CD4-positive, alpha-beta T cell treated with Interleukin-10 for 1 hour (primary cell): ENCODE results near the gene MOB3A.
A peak's percentile ranks its signal among the peaks of the same experiment; 100 is the strongest.
"Not testable (repeated sequence)": the region's sequence is repeated elsewhere in the genome, so short reads cannot be mapped to it uniquely, and the experiment has no call there.

Source experiments
- DNase-seq: peaks from one replicate; pipeline ENCODE4 v3.0.0-alpha.2; 2020

The MOB3A gene

DNA sequence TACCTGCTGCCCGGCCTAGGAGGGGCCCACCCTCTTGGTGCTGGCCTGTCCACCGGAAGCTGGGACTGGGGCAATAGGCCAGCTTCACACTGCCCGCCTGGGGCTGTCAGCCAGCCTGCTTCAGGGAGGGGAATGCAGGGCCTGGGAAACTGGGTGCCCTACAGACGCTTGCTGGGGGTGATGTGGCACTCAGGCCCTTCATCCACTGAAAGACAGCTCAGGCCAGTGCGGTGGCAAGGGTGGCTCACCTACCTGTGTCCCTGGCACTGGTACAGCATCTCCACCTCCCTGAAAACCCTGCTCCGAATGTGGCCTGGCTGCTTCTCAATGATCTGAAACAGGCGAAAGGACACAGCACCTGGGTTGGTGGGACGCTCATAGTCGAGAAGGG lies 52.9 kb downstream of the MOB3A start:
- DNase-seq, result no peak

DNA sequence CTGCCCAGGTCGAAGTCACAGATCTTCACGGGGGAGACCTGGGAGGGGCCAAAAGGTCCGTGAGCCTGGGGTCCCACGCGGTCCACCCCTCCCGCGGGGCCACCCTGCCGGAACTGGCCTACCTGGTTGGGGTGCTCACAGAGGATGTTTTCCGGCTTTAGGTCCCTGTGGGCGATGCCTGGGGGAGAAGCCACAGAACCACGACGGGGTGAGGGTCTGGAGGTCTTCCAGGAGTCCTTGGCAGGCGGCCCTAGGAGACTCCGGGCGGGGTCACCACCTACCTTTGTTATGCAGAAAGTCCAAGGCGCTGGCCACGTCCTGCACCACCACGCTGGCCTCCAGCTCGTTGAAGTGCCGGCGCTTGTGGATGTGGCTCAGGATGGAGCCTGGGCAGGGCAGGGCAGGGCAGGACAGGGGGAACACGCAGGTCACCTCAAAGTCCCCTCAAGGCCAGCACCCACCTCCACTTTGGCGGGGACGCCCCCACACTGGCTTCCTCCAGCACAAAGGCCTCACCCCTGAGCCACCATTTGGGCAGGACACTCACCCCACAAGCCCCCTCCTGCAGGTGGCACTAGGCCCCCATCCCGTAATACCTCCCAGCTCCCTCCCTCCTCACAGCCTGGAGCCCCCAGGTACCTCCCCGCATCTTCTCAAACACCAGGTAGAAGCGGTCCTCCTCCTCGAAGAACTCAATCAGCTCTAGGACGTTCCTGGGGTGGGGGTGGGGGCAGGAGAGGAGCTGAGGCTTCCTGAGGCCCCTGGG lies 53.5 kb downstream of the MOB3A start:
- DNase-seq, result no peak

DNA sequence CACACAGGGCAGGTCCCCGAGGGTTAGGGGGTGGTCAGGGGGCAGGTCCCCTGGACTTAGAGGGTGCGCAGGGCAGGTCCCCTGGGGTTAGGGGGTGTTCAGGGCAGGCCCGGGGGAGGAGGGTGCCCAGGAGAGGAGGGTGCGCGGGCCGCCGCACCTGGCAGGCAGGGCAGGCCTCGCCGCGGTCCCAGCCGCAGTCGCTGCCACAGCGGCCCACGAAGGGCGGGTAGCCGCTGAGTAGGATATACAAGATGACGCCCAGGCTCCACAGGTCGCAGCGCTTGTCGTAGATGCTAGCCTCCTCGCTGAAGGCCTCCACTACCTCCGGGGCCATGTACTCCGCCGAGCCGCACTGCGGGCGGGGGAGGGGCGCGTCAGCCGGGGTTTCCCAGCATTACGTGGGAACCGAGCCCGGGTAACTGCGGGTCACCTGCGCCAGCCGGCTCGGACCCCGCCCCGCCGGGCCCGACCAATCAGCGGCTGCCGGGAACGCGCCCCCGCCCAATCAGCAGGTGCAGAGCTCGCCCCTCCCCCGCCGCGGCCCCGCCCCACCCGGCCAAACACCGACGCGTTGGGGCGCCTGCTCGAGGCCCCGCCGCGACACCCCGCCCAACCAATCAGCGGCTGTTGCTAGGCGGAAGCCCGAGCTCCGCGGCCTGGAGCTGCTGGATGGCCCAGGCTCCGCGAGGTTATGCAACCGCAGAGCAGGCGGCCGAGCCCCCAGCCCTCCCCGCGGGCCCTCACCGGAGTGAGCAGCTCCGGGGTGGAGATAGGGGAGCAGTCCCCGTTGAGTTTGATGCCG lies 54.2 kb downstream of the MOB3A start:
- DNase-seq, result peak; percentile 100

DNA sequence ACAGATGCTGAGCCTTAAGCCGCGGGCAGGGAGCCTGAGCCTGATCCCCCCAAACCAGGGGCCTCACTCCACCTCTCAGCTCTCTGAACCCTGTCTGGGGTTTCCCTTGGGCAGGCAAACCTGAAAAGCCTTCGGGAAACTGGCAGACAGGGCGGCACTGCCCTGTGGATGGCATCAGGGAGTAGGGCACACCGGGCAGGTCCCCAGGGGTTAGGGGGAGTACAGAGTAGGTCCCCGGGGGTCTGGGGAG lies 54.8 kb downstream of the MOB3A start:
- no peak for DNase-seq

DNA sequence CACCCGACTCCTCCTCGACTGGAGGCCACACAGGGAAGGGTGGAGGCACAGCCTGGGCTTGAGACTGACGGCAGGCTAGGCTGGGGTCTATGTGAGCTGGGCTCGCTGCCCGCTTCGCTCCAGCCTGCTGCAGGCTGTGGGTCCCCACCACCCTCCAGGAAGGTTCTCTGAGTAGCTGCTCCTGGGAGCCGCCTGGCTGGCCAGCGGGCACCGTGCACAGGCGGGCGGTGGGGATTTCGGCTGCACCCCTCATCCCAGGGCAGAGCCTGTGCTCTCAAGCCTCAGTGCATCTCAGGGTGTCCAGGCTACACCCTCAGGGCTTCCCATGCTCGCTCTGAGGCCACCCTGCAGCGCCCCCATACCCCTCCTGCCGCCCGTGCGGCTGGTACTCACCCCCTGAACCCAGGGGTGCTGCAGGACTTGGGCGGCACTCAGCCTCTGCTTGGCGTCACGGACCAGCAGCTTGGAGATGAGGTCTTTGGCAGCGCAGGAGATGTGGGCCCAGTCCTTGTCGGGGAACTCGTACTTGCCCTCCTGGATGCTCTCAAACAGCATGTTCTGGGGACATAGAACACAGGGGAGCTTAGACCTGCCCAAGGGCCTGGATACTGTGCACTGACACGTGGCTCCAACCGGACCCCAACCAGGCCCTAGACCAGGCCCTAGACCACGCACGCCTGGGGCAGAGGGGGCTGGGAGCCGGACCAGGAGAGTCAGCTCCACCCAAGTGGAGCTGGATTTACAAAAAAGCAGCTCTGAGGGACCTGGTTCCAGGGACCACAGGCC lies 55.3 kb downstream of the MOB3A start:
- DNase-seq, result no peak

DNA sequence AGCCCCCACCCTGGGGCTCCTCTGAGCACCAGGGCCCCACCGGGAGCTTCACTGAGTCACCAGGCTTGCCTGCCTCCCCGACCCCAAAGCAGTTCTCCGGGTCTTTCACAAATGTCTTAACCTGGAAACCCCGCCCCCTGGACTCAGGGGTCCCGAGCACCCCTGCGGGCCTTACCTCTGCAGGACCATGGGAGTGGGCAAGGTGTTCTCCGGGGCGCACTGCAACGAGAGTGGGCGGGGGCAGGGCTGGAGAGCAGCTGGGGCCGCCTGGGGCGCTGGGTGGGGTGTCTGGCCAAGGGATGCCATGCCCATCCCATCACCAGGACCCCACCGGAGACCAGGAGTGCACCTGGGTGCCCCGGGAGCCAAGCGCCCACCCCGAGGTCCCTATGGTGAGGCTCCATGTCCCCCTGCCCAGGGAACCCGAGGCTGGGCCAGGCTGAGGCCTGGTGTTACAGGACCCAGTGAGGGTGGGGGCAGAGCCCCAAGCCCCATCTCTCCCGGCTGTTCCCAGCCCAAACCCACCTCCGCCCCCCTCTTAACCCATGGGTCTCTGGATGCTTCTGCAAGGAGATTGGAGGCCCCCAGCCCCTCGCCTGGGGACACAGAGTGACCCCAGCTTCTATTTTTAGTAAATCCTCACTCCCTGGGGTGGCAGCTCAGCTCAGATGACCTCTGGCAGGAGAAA lies 56.0 kb downstream of the MOB3A start:
- no peak for DNase-seq

DNA sequence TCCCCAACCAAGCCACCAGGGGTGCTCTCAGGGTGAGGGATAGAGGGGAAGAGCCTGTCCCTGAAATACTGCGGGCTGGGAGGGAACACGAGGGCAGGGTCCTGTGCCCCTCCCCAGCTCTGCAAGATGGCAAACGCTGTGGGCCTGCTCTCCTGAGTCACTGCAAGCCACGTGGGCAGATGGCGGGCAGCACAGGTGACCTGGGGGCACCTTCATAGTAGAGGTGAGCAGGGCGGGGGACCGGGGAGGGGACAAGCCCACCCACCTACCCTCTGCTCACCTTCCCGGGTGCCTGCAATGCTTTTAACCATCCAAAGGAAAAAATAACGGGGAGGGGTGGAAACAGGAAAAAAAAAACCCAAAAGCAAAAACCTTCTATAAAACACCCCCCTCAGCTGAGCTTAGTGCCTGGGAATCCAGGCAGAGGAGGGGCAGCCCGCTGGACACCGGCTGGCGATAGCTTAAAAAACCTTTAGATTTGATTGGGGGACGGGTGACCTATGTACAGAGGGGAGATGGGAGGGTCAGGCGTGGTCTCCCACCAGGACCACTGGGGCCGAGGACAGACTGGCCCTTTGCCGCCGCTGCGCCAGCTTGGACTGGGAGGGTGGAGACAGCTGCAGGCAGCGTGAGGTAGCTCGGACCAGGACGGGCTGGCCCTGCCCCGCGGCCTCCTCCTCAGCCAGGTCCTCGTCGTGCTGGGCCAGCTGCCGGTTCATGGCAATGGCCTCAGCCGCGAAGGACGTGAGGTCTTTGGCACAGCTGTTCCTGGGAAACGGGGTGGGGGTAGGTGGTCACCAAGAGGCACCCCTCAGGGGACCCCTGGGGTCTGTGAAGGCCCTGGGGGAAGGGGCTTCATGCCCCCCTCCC lies 56.8 kb downstream of the MOB3A start:
- DNase-seq, result no peak

DNA sequence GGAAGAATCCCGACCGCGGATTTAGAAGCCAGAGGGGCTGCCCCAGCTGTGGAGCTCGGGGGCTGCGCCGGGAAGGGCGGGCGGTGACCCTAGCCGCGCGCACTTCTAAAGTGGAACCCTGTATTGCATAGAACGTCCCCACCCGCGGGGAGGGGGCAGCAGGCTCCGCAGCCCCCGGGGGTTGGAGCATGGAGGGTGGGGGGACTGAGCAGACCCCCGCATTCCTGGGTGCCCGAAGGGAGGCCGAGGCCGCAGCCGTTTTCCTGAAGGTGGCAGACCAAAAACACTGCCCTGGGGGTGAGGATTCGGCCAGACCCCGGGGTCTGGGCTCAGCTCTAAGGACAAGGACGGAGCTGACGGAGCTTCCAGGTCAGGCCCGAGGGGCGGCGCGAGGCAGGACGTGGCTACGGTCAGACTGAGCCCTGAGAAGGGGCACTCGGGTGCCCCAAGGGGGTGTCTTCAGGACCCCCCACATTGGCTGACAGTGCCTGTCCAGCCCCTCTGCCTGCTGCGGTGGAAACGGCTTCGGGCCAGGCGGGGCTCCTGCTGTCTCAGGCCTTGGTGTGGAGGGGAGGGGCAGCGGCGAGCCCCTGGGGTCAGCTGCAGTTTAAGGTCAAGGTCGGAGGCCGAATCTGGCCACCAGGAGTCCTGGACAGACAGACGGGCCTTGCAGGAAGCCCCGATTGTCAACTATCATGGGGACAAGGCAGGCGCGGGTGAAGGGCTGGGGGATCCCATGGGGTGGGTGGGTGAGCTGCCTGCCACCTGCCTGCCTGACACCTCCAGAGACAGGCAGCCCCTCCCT lies 57.6 kb downstream of the MOB3A start:
- DNase-seq, result no peak

DNA sequence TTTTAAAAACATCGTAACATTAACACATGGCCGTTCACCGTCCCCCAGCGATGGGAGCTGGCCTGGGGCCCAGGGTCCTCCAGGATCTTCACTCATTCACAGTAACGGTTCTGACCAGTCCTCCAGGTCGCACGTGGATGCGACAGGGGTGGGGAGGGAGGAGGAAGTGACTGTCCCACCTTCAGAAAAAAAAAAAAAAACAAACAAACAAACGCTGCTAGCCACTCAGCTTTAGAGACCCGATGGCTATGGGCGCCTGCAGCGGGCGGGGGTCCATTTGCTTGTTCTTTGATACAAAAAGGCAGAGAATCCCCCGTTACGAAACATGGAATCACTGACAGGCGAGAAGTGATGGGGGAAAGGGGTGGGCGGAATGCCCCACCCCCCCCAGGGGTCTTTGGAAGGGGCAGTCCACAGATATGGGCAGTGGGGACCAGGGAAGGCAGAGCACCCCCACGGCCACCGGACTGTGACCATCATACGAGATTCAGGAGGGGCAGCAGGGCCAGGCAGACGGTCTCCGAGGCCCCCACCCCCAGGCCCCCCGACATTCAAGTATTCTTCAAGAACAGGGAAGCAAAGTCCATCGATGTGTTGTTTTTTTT lies 58.4 kb downstream of the MOB3A start:
- DNase-seq, result no peak

DNA sequence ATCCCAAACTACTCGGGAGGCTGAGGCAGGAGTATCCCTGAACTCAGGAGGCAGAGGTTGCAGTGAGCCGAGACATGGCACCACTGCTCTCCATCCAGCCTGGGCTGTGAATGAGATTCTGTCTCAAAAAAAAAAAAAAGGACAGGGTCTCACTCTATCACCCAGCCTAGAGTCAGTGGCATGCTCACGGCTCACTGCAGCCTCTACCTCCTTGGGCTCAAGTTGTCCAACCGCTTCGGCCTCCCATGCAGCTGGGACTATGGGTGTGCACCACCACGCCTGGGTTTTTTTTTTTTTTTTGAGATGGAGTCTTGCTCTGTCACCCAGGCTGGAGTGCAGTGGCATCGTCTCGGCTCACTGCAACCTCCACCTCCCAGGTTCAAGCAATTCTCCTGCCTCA lies 59.7 kb downstream of the MOB3A start:
- DNase-seq, result no peak

DNA sequence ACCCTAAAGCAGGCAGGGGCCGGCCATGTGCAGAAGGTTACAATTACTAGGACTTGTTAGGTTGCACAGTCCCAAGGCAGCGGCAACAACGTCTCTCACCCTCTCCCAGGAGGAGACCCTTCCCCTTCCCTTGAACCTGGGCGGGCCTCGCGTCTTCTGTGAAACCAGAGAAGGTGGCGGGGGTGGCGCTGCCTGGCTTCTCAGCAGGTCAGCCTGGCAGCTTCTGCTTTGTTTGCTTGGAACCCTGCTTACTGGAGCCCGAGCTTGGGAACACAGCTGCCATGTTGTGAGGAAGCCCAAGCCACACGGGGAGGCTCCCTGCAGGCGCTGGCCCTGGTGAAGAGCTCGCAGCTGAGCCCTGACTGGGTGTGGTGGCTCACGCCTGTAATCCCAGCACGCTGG lies 60.5 kb downstream of the MOB3A start:
- DNase-seq, result no peak

DNA sequence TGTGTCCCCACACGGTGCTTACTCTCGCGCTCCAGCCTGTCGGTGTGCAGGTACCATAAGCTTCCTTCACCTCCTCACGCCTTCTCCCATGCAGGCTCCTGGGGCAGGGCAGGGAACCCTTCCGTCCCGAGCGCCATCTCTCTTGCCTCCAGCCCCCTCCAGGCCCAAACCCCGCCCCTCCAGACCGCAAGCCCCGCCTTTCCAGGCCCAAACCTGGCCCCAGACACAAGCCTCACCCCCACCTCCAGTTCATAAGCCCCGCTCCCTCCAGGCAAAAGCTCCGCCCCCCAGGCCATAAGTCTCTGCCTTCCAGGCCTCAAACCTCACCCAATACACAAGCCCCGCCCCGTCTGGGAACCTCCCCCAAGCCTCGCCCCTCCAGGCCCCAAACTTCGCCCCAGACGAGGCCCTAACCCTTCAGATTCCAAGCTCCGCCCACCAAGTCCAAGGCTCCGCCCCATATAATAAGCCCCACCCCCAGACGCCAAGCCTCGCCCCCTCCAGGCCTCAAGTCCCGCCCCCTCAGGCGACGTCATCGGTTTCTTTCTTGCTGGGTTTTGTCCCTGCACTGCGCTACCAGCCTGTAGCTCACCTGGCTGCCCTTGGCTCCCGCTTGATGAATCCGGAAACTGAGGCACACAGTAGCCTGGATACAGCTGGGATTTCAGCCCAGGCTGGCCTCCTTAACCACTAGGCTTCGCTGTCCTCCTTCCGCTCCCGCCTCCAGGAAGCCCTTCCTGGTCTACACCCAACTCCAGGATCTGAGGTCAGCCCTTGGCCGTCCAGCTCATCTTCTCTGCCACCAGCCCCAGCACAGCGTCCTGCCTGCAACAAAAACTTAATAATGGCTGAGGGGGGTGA lies 61.2 kb downstream of the MOB3A start:
- peak; percentile 76 for DNase-seq

DNA sequence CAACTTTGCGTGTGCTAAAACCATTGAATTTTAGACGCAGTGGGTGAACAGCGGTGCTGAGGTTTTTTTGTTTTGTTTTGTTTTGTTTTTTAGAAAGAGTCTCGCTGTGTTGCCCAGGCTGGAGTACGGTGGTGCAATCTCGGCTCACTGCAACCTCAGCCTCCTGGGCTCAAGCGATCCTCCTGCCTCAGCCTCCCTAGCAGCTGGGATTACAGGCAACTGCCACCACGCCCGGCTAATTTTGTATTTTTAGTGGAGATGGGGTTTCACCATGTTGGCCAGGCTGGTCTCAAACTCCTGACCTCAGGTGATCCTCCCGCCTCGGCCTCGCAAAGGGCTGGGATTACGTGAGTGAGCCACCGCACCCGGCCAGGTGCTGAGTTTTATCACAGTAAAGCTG lies 61.9 kb downstream of the MOB3A start:
- DNase-seq, result not testable (repeated sequence)

DNA sequence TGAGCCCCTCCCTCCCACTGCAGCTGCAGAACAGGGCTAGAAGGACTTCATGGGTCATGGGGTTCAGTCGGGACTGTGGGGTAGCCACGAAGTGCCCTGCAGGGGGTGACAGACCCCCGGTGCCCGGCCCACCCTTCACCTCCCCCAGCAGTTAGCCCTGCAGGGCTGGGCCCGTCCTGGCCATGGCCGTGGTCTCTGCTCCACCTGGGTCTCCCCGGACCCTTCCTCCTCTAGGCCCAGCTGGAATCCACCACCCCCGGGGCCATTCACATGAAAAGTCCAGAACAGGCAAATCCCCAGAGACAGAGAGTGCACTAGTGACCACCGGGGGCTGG lies 62.3 kb downstream of the MOB3A start:
- no peak for DNase-seq

DNA sequence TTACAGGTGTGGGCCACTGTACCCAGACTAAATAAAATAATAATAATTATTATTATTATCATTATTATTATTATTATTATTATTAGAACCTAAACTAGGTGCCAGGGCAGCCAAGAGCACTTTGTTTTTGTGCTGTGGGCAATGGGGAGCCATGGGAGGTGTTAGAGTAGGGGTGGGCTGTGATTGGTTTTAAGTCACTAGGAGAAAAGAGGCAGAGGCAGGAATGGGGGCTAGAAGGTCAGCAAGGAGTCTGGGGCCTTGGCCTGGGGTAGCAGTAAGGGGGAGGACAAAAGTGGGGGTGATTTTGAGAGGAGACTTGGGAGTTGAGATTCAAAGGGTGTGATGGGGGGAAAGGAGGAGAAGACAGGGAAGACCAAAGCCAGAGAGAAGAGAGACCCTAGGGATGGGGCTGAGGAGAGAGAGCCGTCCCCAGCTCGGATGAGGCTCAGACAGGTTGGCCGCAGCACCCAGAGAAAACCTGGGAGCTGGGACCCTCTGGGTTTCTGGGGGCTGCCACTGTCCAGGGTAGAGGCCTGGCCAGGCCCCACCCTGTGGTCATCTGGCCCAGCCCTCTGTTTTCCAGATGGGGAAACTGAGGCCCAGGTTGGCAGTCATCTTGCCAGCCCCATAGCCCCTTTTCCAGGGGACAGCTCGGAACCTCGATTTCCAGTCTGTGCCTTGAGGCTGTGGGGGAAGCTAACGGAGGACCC lies 62.9 kb downstream of the MOB3A start:
- no peak for DNase-seq

DNA sequence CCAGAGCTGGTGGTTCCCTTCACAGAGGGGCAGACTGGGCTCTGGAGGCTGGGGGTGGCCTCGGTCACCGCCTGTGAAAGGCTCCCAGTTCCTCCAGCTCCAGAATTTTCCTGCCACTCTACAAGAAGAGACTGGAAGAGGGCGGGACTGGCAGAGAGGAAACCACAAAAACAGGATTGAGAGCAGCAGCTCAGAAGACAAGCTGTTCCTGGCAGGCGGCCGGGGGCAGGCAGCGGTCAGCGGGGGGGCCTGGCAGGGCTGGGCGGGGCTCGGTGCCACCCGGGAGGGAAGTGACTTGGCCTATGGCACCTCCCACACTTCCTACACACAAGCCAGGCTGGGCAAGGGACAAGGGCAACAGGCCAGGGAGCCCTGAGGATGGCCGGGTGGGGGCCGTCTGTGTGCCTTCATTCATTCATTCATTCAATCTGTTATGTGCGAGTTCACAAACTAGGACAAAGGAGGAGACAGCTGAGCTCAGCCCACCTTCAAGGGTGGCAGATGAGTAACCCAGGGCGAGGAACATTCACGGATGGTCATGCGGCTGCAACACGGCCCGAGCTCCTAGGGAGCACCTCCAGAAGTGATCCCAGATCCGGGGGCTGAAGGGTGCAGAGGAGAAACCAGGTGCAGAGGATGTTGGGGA lies 63.7 kb downstream of the MOB3A start:
- DNase-seq, result peak; percentile 67

DNA sequence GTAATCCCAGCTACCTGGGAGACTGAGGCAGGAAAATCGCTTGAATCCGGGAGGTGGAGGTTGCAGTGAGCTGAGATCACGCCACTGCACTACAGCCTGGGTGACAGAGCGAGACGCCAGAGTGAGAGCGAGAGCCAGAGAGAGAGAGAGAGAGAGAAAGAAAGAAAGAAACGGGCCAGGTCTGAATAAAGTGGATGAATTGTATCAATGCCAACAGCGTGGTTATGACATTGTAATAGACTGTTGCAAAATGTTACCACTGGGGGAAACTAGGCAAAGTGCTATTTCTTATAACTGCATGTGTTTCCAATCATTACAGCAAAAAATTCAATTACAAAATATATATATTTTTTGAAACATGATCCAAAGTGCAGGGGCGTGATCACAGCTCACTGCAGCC lies 68.8 kb downstream of the MOB3A start:
- DNase-seq, result no peak

DNA sequence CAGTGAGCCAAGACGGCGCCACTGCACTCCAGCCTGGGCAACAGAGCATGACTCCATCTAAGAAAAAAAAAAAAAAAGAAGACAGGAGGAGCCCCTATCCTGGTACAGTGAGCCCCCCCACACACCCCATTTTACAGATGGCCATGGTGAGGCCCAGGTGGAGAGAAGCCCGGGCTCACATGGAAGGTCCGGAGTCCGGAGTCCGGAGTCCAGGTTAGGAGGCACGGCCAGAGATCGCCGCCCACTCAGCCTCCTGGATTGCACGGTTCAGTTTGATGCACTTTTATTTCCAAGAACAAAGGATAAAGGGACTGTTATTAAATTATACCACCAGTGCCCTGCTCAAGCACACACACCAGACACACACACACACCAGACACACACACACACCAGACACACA lies 69.4 kb downstream of the MOB3A start:
- no peak for DNase-seq

DNA sequence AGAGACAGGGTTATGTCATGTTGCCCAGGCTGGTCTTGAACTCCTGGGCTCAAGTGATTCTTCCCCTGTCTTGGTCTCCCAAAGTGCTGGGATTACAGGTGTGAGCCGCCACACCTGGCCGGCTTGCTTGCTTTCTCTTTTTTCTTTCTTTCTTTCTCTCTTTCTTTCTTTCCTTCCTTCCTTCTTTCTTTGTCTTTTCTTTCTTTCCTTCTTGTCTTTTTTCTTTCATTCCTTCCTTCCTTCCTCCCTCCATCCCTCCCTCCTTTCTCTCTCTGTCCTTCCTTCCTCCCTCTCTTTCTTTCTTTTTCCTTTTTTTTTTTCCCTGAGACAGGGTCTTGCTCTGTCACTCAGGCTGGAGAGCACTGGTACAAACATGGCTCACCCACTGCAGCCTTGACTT lies 73.8 kb downstream of the MOB3A start:
- DNase-seq, result no peak
